HUES6 (cell line): ENCODE data around the gene RGS3.
A peak's percentile ranks its signal among the peaks of the same experiment; 100 is the strongest.

ENCODE experiments used
- H3K27ac ChIP-seq: 2 replicates; pipeline ENCODE4 v1.7.0; 2013; ENCODE audit warnings: low read depth, mild to moderate bottlenecking, low read length, inconsistent platforms
- H3K27me3 ChIP-seq: 2 replicates; pipeline ENCODE4 v1.6.1; 2013; ENCODE audit warnings: low read length; ENCODE audit not compliant: control insufficient read depth, insufficient read depth
- H3K36me3 ChIP-seq: 2 replicates; pipeline ENCODE4 v1.6.1; 2013; ENCODE audit warnings: low read length; ENCODE audit not compliant: control insufficient read depth, insufficient read depth
- H3K4me1 ChIP-seq: 2 replicates; pipeline ENCODE4 v1.6.1; 2013; ENCODE audit warnings: low read length; ENCODE audit not compliant: control insufficient read depth, insufficient read depth
- H3K4me3 ChIP-seq: 2 replicates; pipeline ENCODE4 v1.5.1; 2013; ENCODE audit warnings: low read depth, low read length
- H3K9ac ChIP-seq: one replicate; pipeline ENCODE4 v1.6.1; 2013; ENCODE audit warnings: mild to moderate bottlenecking, low read length
- H3K9me3 ChIP-seq: 2 replicates; pipeline ENCODE4 v1.6.1; 2013; ENCODE audit warnings: low read depth, low read length; ENCODE audit not compliant: control insufficient read depth, insufficient read depth

The RGS3 gene

DNA sequence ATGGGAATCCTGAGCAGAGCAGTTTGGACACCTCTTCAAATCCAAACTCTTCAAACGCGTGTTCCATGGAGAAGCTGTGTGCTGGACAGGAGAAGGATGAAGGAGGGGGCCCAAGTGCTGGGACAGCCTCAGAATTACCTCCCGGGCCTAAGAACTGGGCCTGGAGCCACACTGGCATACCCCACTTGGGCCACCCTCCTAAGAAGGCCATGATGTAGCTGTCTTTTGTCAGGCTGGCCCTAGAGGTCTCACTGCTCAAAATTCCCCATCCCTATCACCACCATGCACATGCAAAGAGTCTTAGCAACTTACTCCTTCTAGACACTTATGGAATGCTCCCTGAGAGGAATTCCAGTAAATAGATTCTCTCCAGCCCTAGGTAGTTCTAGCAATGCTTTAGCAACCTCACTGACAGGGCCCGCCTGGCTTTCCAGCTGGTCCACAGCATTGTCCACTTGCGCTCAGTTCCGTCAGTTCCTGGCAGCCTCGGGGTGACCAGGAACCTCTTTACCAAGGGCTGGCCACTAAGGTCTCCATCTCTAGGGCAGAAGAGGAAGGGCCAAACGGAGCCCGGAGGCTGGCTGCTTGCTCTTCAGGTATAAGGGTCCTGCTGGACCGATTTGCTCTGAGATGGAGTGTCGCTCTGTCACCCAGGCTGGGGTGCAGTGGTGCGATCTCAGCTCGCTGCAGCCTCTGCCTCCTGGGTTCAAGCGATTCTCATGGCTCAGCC lies 75.3 kb downstream of the RGS3 start:
- H3K9me3 ChIP-seq = no peaks in the 10 kb centered on the region
- no peak overlapping the region for H3K4me3 ChIP-seq
- no peaks in the 10 kb centered on the region for H3K36me3 ChIP-seq
- no peak overlapping the region for H3K9ac ChIP-seq
- H3K27ac ChIP-seq = no peak overlapping the region
- H3K27me3 ChIP-seq = no peaks in the 10 kb centered on the region
- H3K4me1 ChIP-seq = peaks cover 21% of the 10 kb centered on the region; the same call in 1 of the 2 replicates

DNA sequence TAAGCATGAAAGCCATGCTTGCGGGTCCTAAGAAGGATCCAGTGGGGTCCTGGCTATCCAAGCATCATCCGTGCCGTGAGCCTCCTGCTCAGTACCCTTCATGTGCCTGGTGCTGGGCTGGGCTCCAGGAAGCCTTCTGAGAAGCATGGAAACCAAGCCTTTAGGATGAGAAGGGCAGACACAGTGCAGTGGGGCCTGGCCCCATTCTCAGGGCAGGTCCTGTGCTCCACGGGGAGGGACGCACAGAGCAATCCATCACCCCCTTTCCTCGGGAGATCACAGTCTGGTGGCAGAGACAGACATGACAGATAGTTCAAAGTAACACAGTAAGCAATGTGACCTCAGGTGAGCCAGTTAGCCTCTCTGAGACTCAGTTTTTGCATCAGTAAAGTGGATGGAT lies 76.9 kb downstream of the RGS3 start:
- H3K27me3 ChIP-seq = no peaks in the 10 kb centered on the region
- no peak overlapping the region for H3K4me3 ChIP-seq
- H3K27ac ChIP-seq = no peak overlapping the region
- no peaks in the 10 kb centered on the region for H3K36me3 ChIP-seq
- H3K4me1 ChIP-seq = peaks cover 21% of the 10 kb centered on the region; the same call in 1 of the 2 replicates
- H3K9ac ChIP-seq = peak overlapping the region; percentile 51
- H3K9me3 ChIP-seq = no peaks in the 10 kb centered on the region

DNA sequence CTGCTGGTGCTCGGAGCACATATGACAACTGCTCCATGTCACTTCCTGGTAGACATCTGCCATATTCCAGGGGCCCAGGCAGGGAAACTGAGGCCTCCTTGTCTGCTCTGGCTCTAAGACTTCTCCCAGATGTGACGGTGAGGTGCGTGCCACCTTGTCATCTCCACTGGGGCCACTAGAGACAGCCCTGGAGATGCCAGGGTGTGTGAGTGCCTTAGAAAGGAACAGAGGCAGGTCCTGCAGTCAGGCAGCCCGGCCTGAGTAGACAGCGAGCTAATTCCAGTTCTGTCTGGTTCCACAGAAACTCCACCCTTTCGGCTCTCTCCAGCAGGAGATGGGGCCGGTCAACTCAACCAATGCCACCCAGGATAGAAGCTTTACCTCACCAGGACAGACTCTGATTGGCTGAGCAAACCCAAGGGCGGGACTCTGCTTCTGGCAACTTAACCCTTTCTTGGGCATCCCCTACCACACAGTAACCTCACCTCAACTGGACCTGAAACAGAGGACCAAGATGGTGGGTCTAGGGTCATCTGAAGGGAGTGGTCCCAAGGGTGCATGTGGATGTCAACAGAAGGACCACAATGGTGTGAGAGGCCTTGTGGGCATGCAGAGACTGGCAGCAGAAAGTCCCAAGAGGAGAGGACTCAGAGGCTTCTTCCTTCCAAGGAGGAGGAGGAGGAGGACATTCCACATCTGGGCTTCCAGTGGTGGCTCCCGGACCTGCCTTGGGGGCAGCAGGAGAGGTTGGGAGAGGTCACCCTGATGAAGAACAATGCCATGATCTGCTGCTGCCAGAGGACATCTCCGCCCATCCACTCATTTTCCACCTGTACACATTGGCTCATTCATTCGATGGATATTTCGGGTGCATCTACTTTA lies 77.7 kb downstream of the RGS3 start:
- peak overlapping the region; percentile 51 for H3K9ac ChIP-seq
- no peaks in the 10 kb centered on the region for H3K9me3 ChIP-seq
- H3K27me3 ChIP-seq = no peaks in the 10 kb centered on the region
- H3K27ac ChIP-seq = no peak overlapping the region
- no peak overlapping the region for H3K4me3 ChIP-seq
- no peaks in the 10 kb centered on the region for H3K36me3 ChIP-seq
- H3K4me1 ChIP-seq = peaks cover 16% of the 10 kb centered on the region; the same call in 1 of the 2 replicates

DNA sequence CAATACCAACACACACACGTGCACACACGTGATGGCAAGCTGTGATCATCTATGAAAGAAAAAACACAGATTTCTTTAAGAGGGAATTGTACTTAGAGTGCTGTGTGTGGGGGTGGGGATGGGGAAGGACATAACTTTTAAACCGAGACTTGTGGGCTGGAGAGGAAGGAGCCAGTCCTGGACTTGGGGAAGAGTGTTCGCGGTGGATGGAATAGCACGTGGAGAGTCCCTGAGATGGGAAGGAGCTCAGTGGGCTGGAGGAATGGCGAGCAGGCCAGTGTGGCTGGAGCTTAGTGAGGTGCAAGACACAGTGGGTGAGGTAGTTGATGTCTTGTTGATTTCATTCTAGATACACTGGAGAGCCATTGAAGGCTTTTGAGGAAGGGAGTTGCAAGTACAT lies 78.5 kb downstream of the RGS3 start:
- Histone ChIP-seq H3K9me3 (no peaks in the 10 kb centered on the region), H3K4me3 (no peak overlapping the region), H3K4me1 (peaks cover 9% of the 10 kb centered on the region; the same call in 1 of the 2 replicates), H3K27me3 (no peaks in the 10 kb centered on the region), H3K36me3 (no peaks in the 10 kb centered on the region), H3K9ac (no peak overlapping the region), H3K27ac (no peak overlapping the region)

DNA sequence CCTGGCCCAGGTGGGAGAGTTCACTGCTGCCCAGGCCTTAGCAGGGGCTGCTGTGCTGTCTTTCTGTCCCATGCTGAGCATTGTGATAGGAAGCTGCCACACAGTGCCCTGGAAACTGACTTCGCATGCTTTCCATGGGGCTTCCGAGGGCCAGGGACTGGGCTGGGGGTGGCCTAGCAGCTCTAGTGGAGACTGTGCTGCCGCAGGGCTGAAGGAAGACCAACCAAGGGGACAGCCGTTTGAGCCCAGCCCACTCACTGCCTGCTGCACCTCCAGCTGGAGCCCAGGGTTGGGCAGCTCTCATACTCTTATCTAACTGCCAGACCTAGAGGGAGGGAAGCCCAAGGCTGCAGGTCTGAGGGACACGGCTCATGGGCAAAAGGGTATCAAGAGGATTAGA lies 79.2 kb downstream of the RGS3 start:
- H3K9ac ChIP-seq = no peak overlapping the region
- H3K4me1 ChIP-seq = peaks cover 10% of the 10 kb centered on the region; the same call in 1 of the 2 replicates
- no peaks in the 10 kb centered on the region for H3K9me3 ChIP-seq
- H3K27me3 ChIP-seq = no peaks in the 10 kb centered on the region
- H3K36me3 ChIP-seq = no peaks in the 10 kb centered on the region
- H3K4me3 ChIP-seq = no peak overlapping the region
- no peak overlapping the region for H3K27ac ChIP-seq

DNA sequence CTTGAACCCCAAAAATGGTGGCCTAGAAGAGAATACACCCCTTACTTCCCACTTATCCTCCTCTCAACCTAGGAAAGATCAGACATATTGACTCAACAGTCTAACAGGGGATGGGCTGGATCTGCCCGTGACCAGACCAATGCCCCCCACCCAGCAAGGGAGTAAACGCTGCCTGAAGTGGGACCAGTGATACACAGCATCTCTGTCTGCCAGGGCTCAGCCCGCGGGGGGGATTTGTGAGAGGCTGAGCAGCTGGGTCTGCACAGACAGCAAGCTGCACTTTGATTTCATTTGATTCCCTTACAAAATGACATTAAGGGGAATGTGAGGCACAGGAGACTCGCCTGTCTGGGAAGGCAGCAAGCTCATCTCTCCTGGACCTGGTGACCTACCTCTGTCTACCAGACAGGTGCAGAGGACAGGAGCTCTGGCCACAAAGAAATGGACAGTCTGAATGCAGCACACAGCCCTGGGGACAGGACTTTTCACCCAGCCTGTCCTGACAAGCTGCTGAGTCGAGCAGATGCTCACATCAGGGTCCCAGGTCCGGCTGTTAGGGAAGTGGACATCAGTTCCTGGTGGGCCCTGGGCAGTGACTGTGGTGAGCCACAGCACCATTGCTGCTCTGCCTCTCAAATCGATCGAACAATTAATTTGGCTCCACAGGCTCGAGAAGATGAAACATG lies 79.9 kb downstream of the RGS3 start:
- H3K36me3 ChIP-seq = no peaks in the 10 kb centered on the region
- no peak overlapping the region for H3K9ac ChIP-seq
- no peak overlapping the region for H3K27ac ChIP-seq
- no peaks in the 10 kb centered on the region for H3K9me3 ChIP-seq
- no peaks in the 10 kb centered on the region for H3K27me3 ChIP-seq
- H3K4me1 ChIP-seq = peaks cover 17% of the 10 kb centered on the region; the same call in 1 of the 2 replicates
- H3K4me3 ChIP-seq = no peak overlapping the region

DNA sequence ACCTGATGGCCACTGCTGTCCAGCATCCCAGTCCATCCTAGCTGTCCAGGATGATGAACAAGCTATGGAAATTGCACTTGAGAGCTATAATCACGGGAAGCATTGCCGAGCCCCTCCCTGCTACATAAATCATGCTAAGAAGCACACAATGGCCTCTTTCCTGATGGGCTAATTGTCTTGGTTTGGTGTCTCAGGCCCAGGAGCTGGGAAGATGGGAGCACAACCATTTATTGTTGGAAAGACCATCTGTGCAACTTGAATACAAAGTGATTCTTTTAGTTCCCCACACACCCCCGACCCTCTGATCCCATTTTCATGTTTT lies 80.4 kb downstream of the RGS3 start:
- Histone ChIP-seq H3K9ac (no peak overlapping the region), H3K9me3 (no peaks in the 10 kb centered on the region), H3K4me3 (no peak overlapping the region), H3K4me1 (peaks cover 21% of the 10 kb centered on the region; the same call in 1 of the 2 replicates), H3K27ac (no peak overlapping the region), H3K36me3 (no peaks in the 10 kb centered on the region), H3K27me3 (no peaks in the 10 kb centered on the region)

DNA sequence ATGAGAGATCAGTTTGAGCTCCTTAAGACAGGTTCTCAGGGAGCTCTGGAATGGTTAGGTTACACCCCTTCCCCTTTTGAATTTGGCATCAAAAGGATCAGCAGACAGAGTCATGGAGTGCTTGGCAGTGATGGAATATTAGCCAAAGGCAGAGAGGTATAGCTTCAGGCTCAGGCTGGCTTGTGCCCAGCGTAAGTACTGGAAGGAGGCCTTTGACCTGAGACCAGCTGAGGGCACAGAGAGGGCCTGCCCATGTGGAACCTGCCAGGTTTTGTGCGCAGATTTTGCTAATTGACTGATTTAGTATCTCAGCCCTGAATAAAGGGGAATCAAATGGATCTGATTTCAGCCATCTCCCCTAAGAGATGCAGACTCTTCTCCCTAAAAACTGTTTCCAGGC lies 81.5 kb downstream of the RGS3 start:
- Histone ChIP-seq H3K27me3 (no peaks in the 10 kb centered on the region), H3K36me3 (no peaks in the 10 kb centered on the region), H3K27ac (no peak overlapping the region), H3K9ac (no peak overlapping the region), H3K9me3 (no peaks in the 10 kb centered on the region), H3K4me3 (no peak overlapping the region), H3K4me1 (peaks cover 24% of the 10 kb centered on the region; the same call in 1 of the 2 replicates)

DNA sequence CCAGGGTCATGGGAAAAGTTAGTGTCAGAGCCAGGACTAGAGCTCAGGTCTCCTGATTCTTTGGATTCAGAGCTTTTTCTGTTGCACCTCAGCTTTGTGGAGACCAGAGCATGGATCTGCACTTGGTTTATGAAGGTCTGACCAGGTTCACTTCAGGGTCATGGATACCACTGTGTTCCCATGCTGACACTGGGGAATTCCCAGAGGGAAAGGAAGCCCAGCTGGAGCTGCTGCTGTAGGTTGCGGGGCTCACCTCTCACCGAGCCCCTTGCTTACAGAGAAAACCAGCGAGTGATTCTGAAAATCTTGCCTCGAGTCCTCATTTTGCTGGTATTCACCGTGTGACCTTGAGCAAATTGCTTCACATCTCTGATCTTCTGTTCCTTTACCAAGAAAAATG lies 83.0 kb downstream of the RGS3 start:
- H3K4me3 ChIP-seq = no peak overlapping the region

DNA sequence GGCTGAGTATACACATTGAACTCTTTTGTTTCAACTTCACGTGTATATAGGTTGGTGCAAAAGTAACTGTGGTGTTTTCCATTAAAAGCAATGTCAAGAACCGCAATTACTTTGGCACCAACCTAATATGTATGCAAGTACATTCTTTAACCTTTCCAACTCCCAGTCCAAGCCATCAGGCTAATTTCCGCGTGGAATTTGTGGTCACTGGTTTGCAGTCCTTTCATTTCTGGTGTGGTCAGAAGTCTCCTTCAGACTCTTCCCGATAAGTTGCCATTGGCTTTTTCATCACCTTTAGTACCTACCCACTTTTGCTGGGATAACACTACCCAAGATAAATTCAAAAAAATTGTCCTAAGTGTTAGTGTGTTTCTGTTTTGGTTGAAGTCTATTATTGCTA lies 84.0 kb downstream of the RGS3 start:
- Histone ChIP-seq H3K4me3 (no peak overlapping the region), H3K27ac (no peak overlapping the region), H3K27me3 (no peaks in the 10 kb centered on the region), H3K9ac (no peak overlapping the region), H3K36me3 (no peaks in the 10 kb centered on the region), H3K4me1 (peaks cover 15% of the 10 kb centered on the region; the same call in 1 of the 2 replicates), H3K9me3 (no peaks in the 10 kb centered on the region)

More for the DNA sequence above, 83.0 kb downstream of the RGS3 start:
- Histone ChIP-seq H3K9me3 (no peaks in the 10 kb centered on the region), H3K36me3 (no peaks in the 10 kb centered on the region), H3K27ac (no peak overlapping the region), H3K9ac (no peak overlapping the region), H3K27me3 (no peaks in the 10 kb centered on the region), H3K4me1 (peaks cover 15% of the 10 kb centered on the region; the same call in 1 of the 2 replicates)
